Measurements from ENCODE around the gene PRKN. TPM values are rescaled to one million over a fixed set of nuclear protein-coding genes. Genes with fewer than 3 reads are reported as not detected.

Gene PRKN
- total and polyA plus RNA-seq, 2 donors (not counting 1 experiment from before 2014, with no cell fraction given): 0.43 to 4.6 TPM

DNA sequence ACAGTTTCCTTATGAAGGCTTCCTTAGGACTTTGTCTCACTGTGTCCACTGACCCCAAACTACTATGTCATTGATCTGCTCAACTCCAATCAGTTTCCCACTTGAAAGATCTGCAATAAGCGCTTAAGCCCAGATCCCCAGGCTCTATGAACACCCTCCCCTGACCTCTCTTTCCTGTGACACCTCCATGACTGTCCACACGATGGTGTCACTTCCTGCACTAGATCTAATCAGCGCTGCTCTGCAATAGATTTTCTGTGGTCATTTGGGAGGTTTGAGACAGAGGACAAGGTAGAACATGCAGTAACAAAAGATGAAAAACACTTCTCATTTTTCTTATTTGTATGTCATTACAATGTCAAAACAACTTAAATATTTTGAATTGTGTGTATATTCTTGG lies 1149.1 kb downstream of the PRKN start:
- Histone ChIP-seq H2AFZ (ENCODE audit: low read length) (no peak overlapping the region), H3K4me3 (replicated peaks in 1 of 4; ENCODE audit: control extremely low read depth in 1 of 4, insufficient read depth in 1 of 4, low read depth in 3 of 4, low read length in 4 of 4) (no peak overlapping the region), H3K36me3 (ENCODE audit: control insufficient read depth, insufficient read depth, low read length) (no peaks in the 10 kb centered on the region), H3K9ac (ENCODE audit: insufficient read depth, low read length) (no peak overlapping the region), H3K27ac (ENCODE audit: insufficient read depth, low read length) (no peak overlapping the region), H3K9me3 (ENCODE audit: control insufficient read depth, insufficient read depth, low read depth, low read length) (no peaks in the 10 kb centered on the region), H3K4me2 (ENCODE audit: extremely low read depth, insufficient read depth, low read length) (no peak overlapping the region), H4K20me1 (ENCODE audit: control insufficient read depth, extremely low read depth, insufficient read depth, low read length) (no peaks in the 10 kb centered on the region), H3K79me2 (ENCODE audit: control insufficient read depth, insufficient read depth, low read length) (no peaks in the 10 kb centered on the region), H3K4me1 (ENCODE audit: control insufficient read depth, extremely low read depth, insufficient read depth, low read length) (no peaks in the 10 kb centered on the region), H3K27me3 (ENCODE audit: control insufficient read depth, insufficient read depth, low read length) (no peaks in the 10 kb centered on the region)
- TF ChIP-seq, protein P1, sequence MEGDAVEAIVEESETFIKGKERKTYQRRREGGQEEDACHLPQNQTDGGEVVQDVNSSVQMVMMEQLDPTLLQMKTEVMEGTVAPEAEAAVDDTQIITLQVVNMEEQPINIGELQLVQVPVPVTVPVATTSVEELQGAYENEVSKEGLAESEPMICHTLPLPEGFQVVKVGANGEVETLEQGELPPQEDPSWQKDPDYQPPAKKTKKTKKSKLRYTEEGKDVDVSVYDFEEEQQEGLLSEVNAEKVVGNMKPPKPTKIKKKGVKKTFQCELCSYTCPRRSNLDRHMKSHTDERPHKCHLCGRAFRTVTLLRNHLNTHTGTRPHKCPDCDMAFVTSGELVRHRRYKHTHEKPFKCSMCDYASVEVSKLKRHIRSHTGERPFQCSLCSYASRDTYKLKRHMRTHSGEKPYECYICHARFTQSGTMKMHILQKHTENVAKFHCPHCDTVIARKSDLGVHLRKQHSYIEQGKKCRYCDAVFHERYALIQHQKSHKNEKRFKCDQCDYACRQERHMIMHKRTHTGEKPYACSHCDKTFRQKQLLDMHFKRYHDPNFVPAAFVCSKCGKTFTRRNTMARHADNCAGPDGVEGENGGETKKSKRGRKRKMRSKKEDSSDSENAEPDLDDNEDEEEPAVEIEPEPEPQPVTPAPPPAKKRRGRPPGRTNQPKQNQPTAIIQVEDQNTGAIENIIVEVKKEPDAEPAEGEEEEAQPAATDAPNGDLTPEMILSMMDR (conservative IDR thresholded peaks at IDR 0.05 in 1 of 2, IDR thresholded peaks at IDR 0.05 in 1 of 2; ENCODE audit: low read depth in 1 of 2, low read length in 2 of 2): no peak
- TF ChIP-seq EZH2 (IDR thresholded peaks at IDR 0.05; ENCODE audit: low read length, missing control alignments): no peak
- no peak for DNase-seq (ENCODE audit: low read depth in 2 of 2)

DNA sequence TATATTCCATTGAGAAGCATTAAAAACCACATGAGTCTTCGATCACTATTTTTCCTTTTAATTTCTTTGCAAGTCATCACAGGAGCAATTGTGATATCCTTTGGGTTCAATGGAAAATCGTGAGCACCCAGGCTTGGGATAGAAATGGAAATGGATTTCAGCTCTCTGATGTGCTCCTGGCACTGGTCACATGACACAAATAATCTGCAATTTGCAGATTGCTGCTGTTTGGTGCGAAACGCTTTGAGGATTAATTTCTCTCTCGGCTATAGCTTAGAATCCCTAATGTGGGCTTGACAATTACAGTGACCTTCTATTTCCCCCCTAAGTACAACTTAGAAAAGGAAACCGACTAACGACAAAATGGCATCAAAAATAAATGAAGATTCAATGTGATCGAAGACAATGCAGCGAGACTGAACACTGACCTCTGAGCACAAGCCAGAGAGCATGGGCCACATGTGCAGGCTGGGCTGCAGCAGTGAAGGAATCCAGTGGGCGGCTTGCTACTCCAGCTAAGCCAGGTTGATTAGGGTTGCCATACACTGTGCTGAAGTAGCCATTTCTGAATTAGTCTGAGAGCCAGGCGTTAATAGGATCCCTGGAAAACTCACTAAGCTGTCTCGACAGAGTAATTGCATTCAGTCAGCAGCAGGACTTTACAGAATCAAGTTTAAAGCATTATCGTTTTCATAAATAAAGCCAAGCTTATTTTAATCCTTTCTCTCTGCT lies 1151.9 kb downstream of the PRKN start:
- Histone ChIP-seq H3K9ac (ENCODE audit: insufficient read depth, low read length) (no peak overlapping the region), H3K27ac (ENCODE audit: insufficient read depth, low read length) (no peak overlapping the region), H3K4me3 (replicated peaks in 1 of 4; ENCODE audit: control extremely low read depth in 1 of 4, insufficient read depth in 1 of 4, low read depth in 3 of 4, low read length in 4 of 4) (no peak overlapping the region), H3K9me3 (ENCODE audit: control insufficient read depth, insufficient read depth, low read depth, low read length) (no peaks in the 10 kb centered on the region), H3K4me1 (ENCODE audit: control insufficient read depth, extremely low read depth, insufficient read depth, low read length) (no peaks in the 10 kb centered on the region), H3K79me2 (ENCODE audit: control insufficient read depth, insufficient read depth, low read length) (no peaks in the 10 kb centered on the region), H3K36me3 (ENCODE audit: control insufficient read depth, insufficient read depth, low read length) (no peaks in the 10 kb centered on the region), H4K20me1 (ENCODE audit: control insufficient read depth, extremely low read depth, insufficient read depth, low read length) (no peaks in the 10 kb centered on the region), H3K27me3 (ENCODE audit: control insufficient read depth, insufficient read depth, low read length) (no peaks in the 10 kb centered on the region), H2AFZ (ENCODE audit: low read length) (no peak overlapping the region), H3K4me2 (ENCODE audit: extremely low read depth, insufficient read depth, low read length) (no peak overlapping the region)
- DNase-seq (ENCODE audit: low read depth in 2 of 2): peak in 1 of 2 donors; percentile 35
- TF ChIP-seq, protein P1 (conservative IDR thresholded peaks at IDR 0.05 in 1 of 2, IDR thresholded peaks at IDR 0.05 in 1 of 2; ENCODE audit: low read depth in 1 of 2, low read length in 2 of 2): no peak
- TF ChIP-seq EZH2 (IDR thresholded peaks at IDR 0.05; ENCODE audit: low read length, missing control alignments): no peak

DNA sequence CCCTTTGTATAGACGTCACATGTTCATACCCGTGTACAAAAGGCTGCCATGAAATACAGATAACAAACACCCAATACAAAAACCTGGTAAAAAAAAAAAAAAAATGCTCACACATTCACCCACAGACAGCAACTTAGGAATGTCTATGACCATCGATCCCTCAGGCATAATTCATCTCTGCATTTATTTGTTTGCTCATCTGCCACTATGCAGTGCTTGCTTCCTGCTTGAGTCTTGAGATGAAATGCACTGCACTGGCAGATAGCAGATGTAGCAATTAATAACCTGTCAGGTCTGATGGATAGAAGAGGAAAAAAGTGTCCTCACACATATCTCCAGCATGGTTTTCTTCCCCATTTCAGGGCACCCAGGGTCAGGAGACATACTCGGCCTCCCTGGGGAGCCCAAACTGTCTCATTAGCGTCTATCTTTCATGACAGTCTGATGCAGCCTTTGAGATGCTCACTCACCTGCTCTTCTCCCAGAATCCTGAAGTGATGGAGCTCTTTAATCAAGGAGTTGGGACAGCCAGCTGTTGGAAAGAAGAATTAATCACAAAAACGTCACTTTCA lies 1158.6 kb downstream of the PRKN start:
- H3K4me2 ChIP-seq (ENCODE audit: extremely low read depth, insufficient read depth, low read length): no peak overlapping the region
- H3K9ac ChIP-seq (ENCODE audit: insufficient read depth, low read length): no peak overlapping the region

More for the DNA sequence above, 1158.6 kb downstream of the PRKN start:
- H3K36me3 ChIP-seq (ENCODE audit: control insufficient read depth, insufficient read depth, low read length): no peaks in the 10 kb centered on the region
- no peaks in the 10 kb centered on the region for H3K9me3 ChIP-seq (ENCODE audit: control insufficient read depth, insufficient read depth, low read depth, low read length)
- no peaks in the 10 kb centered on the region for H4K20me1 ChIP-seq (ENCODE audit: control insufficient read depth, extremely low read depth, insufficient read depth, low read length)
- no peak overlapping the region for H2AFZ ChIP-seq (ENCODE audit: low read length)
- H3K4me3 ChIP-seq (replicated peaks in 1 of 4; ENCODE audit: control extremely low read depth in 1 of 4, insufficient read depth in 1 of 4, low read depth in 3 of 4, low read length in 4 of 4): no peak overlapping the region
- H3K79me2 ChIP-seq (ENCODE audit: control insufficient read depth, insufficient read depth, low read length): no peaks in the 10 kb centered on the region
- no peaks in the 10 kb centered on the region for H3K27me3 ChIP-seq (ENCODE audit: control insufficient read depth, insufficient read depth, low read length)
- DNase-seq (ENCODE audit: low read depth in 2 of 2): no peak
- no peaks in the 10 kb centered on the region for H3K4me1 ChIP-seq (ENCODE audit: control insufficient read depth, extremely low read depth, insufficient read depth, low read length)
- no peak overlapping the region for H3K27ac ChIP-seq (ENCODE audit: insufficient read depth, low read length)
- TF ChIP-seq, protein P1 (conservative IDR thresholded peaks at IDR 0.05 in 1 of 2, IDR thresholded peaks at IDR 0.05 in 1 of 2; ENCODE audit: low read depth in 1 of 2, low read length in 2 of 2): no peak
- TF ChIP-seq EZH2 (IDR thresholded peaks at IDR 0.05; ENCODE audit: low read length, missing control alignments): no peak

Measured in fibroblast of lung (primary cell).